ENCODE results near the gene EEF1G.

DNA sequence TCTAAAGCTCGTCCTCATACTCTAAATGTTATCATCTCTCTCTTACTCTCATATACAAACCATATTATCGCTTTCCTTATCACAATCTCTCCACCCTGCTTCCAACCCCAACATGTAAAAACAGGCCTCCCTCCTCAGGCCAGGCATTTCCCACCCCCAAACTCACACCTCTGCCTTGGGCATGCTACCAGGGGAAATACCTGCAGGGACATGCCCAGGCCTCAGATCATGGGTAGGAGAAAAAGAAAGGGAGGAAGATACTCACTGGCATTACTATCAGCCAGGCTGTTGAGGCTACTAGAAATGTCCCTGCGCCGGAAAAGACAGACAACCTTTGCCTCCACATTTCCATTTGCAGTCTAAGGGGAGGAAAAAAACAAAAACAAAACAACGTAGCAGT, 26.2 kb upstream of the EEF1G start:
- TF ChIP-seq CTCF (IDR thresholded peaks at IDR 0.05) (no peak), POLR2A (IDR thresholded peaks at IDR 0.05) (no peak)

Measured in Peyer's patch (tissue), 4 donors.